HepG2 (cell line): ENCODE results near the gene NFX1. TPM values are rescaled to one million over a fixed set of nuclear protein-coding genes. Genes with fewer than 3 reads are reported as not detected.
A peak's percentile ranks its signal among the peaks of the same experiment; 100 is the strongest.

Experiments
- ATAC-seq: fragments of 200-7000 bp; cut with Tn5 transposase; 3 replicates; pipeline ENCODE4 v1.9.1; 2020; ENCODE audit warnings: mild to moderate bottlenecking, moderate library complexity
- BruUV-seq: library from RNA; stranded (reverse); fragments of 400-500 nt; replicated peaks from 2 replicates; lab custom pipeline; 2021; lab: Mats Ljungman, UMichigan
- CTCF ChIA-PET: fragments of 300-600 bp; formaldehyde crosslinking; extraction: SDS; loops from one replicate; lab custom pipeline; 2021; ENCODE audit warnings: low total read pairs, inconsistent platforms, low intra/inter-chr PET ratio; lab: Yijun Ruan, JAX
- POLR2A ChIA-PET: fragments of 350-600 bp; sonication (Branson Sonifier 250); formaldehyde crosslinking; loops from one replicate; lab custom pipeline; 2020; ENCODE audit warnings: antibody characterized with exemption, inconsistent platforms; lab: Yijun Ruan, JAX
- DNase-seq: peaks from one replicate; pipeline ENCODE4 v3.0.0-alpha.2; 2015; ENCODE audit warnings: low spot score
- FAIRE-seq: peaks from 3 replicates; lab custom pipeline; 2011; peaks lifted over from hg19 to GRCh38; lab: Jason Lieb, UNC
- H2AFZ ChIP-seq: one replicate; pipeline ENCODE4 v1.6.1; 2011; ENCODE audit warnings: low read length, inconsistent platforms
- H3K27ac ChIP-seq: fragments of 300-600 bp; 3 replicates; pipeline ENCODE4 v1.8.0; 2011; ENCODE audit warnings: mixed run types, mild to moderate bottlenecking, mixed read lengths, low read length, inconsistent platforms; ENCODE audit not compliant: insufficient read depth; ENCODE audit errors: extremely low read length
- H3K27me3 ChIP-seq, 2 experiments: fragments of 200-600 bp in 1 of 2; 2 replicates in 1 of 2; 3 replicates in 1 of 2; pipeline versions ENCODE4 v1.6.0 to v1.8.0; 2011; ENCODE audit warnings: low read length in 2 of 2, mild to moderate bottlenecking in 2 of 2, moderate library complexity in 2 of 2, inconsistent platforms in 1 of 2; ENCODE audit not compliant: insufficient read depth in 2 of 2, control insufficient read depth in 1 of 2
- H3K36me3 ChIP-seq, 2 experiments: fragments of 200-600 bp in 1 of 2; replicated peaks in 1 of 2; 2 replicates in 1 of 2; 3 replicates in 1 of 2; pipeline versions ENCODE4 v1.5.1 to v1.8.0; 2011; ENCODE audit warnings: low read length in 2 of 2, inconsistent platforms in 1 of 2; ENCODE audit not compliant: insufficient read depth in 2 of 2, control insufficient read depth in 1 of 2
- H3K4me1 ChIP-seq: 2 replicates; pipeline ENCODE4 v1.5.1; 2012; ENCODE audit warnings: low read length, inconsistent platforms; ENCODE audit not compliant: insufficient read depth
- H3K4me2 ChIP-seq: 2 replicates; pipeline ENCODE4 v1.6.0; 2011; ENCODE audit warnings: low read depth, low read length, inconsistent platforms
- H3K4me3 ChIP-seq, 3 experiments: fragments of 200-600 bp in 1 of 3; sonication (generic), shearing (Covaris generic) in 1 of 3; replicated peaks in 1 of 3; 2 replicates each; pipeline ENCODE4 v1.5.1; 2011 to 2016; ENCODE audit warnings: low read length in 3 of 3, inconsistent platforms in 2 of 3, low read depth in 2 of 3, mild to moderate bottlenecking in 2 of 3, control low read depth in 1 of 3, mixed read lengths in 1 of 3; ENCODE audit not compliant: insufficient read depth in 1 of 3
- H3K79me2 ChIP-seq: one replicate; pipeline ENCODE4 v1.6.1; 2011; ENCODE audit warnings: low read length, inconsistent platforms; ENCODE audit not compliant: insufficient read depth
- H3K9ac ChIP-seq: 2 replicates; pipeline ENCODE4 v1.6.0; 2011; ENCODE audit warnings: mild to moderate bottlenecking, low read depth, low read length, inconsistent platforms; ENCODE audit not compliant: insufficient read depth
- H3K9me3 ChIP-seq: 2 replicates; pipeline ENCODE4 v1.5.1; 2012; ENCODE audit warnings: mild to moderate bottlenecking, low read length
- H4K20me1 ChIP-seq: 2 replicates; pipeline ENCODE4 v1.6.0; 2011; ENCODE audit warnings: inconsistent platforms, mild to moderate bottlenecking, low read length, moderate library complexity; ENCODE audit not compliant: insufficient read depth
- CCDC6 ChIP-seq: sonication (generic); formaldehyde crosslinking; IDR thresholded peaks from 2 replicates; pipeline ENCODE4 v1.8.1; 2022; ENCODE audit warnings: mild to moderate bottlenecking, missing genetic modification reagents, moderate library complexity
- DR1 ChIP-seq: sonication (generic); formaldehyde crosslinking; IDR thresholded peaks from 2 replicates; pipeline ENCODE4 v1.8.0; 2021; ENCODE audit warnings: mild to moderate bottlenecking, missing genetic modification reagents, inconsistent platforms
- ESRRA ChIP-seq: sonication (generic); formaldehyde crosslinking; IDR thresholded peaks from 2 replicates; pipeline ENCODE4 v1.5.1; 2020; ENCODE audit warnings: mild to moderate bottlenecking, low read depth, missing genetic modification reagents
- GATAD1 ChIP-seq: IDR thresholded peaks from 2 replicates; pipeline ENCODE4 v1.6.1; 2016; ENCODE audit warnings: missing genetic modification reagents, missing compliant biosample characterization
- HES4 ChIP-seq: sonication (generic); formaldehyde crosslinking; IDR thresholded peaks from 2 replicates; pipeline ENCODE4 v1.9.0; 2021; ENCODE audit warnings: mild to moderate bottlenecking, missing genetic modification reagents, borderline replicate concordance
- WIZ ChIP-seq: sonication (generic); formaldehyde crosslinking; IDR thresholded peaks from 2 replicates; pipeline ENCODE4 v1.5.1; 2020; ENCODE audit warnings: mild to moderate bottlenecking, missing genetic modification reagents
- ZKSCAN5 ChIP-seq: sonication (generic); formaldehyde crosslinking; IDR thresholded peaks from 2 replicates; pipeline ENCODE4 v1.5.1; 2020; ENCODE audit warnings: mild to moderate bottlenecking, missing genetic modification reagents
- ZNF468 ChIP-seq: sonication (generic); formaldehyde crosslinking; IDR thresholded peaks from 2 replicates; pipeline ENCODE4 v1.8.0; 2022; ENCODE audit warnings: mild to moderate bottlenecking, moderate library complexity, missing genetic modification reagents
- ZNF501 ChIP-seq: sonication (generic); formaldehyde crosslinking; IDR thresholded peaks from 2 replicates; pipeline ENCODE4 v1.5.1; 2020; ENCODE audit warnings: mild to moderate bottlenecking, moderate library complexity, missing genetic modification reagents
- ZNF546 ChIP-seq: sonication (generic); formaldehyde crosslinking; conservative IDR thresholded peaks from 2 replicates; pipeline ENCODE4 v1.8.1; 2023; ENCODE audit warnings: mild to moderate bottlenecking, missing genetic modification reagents
- ZNF569 ChIP-seq: sonication (generic); formaldehyde crosslinking; IDR thresholded peaks from 2 replicates; pipeline ENCODE4 v1.5.0; 2020; ENCODE audit warnings: mild to moderate bottlenecking, missing genetic modification reagents, moderate library complexity, borderline replicate concordance
- ZNF891 ChIP-seq: sonication (generic); formaldehyde crosslinking; IDR thresholded peaks from 2 replicates; pipeline ENCODE4 v1.5.0; 2020; ENCODE audit warnings: mild to moderate bottlenecking, missing genetic modification reagents
- WGBS: methylation state at CpG from one replicate; pipeline ENCODE4 v1.1.6; 2017; ENCODE audit warnings: low lambda C conversion rate; 5-methylcytosine and 5-hydroxymethylcytosine counted together
- in situ Hi-C: cut with HindIII; loops from 2 replicates; pipeline ENCODE4 v1.10.0; 2017; ENCODE audit warnings: low pct_unique_long_range_greater_than_20kb; ENCODE audit not compliant: extremely low pct_ligation_motif_present
- intact Hi-C: fragments of 100-400 bp; cut with micrococcal nuclease; formaldehyde crosslinking; loops from one replicate; pipeline ENCODE4 v1.10.0; 2022; ENCODE audit not compliant: unreplicated experiment
- polyA plus RNA-seq, 8 experiments: library from polyadenylated mRNA; depleted of rRNA in 3 of 8; stranded (reverse) in 7 of 8; unstranded in 1 of 8; fragments of >200 nt; fragmentation: Illumina TruSeq in 4 of 8; extraction: Trizol in 4 of 8; gene quantifications; 2 replicates each; pipeline versions ENCODE4 v1.2.1 to v1.2.3, GENCODE V29; 2011 to 2016; ENCODE audit warnings: low read depth in 4 of 8, missing spikeins in 1 of 8, mixed read lengths in 1 of 8; ENCODE audit not compliant: insufficient read depth in 1 of 8
- total RNA-seq, 5 experiments: library from RNA; depleted of rRNA; stranded (reverse); fragments of >200 nt; fragmentation: Illumina TruSeq; extraction: Trizol; gene quantifications; 2 replicates each; pipeline ENCODE4 v1.2.3, GENCODE V29; 2016; ENCODE audit warnings: low read depth in 1 of 5
- TF ChIP-seq, protein P1 (sequence below): IDR thresholded peaks from 2 replicates; pipeline ENCODE4 v1.6.1; 2012; ENCODE audit warnings: inconsistent platforms
- TF ChIP-seq, protein P2 (sequence below): sonication (generic); formaldehyde crosslinking; IDR thresholded peaks from 2 replicates; pipeline ENCODE4 v1.5.0; 2020; ENCODE audit warnings: missing genetic modification reagents, mild to moderate bottlenecking, borderline replicate concordance
- TF ChIP-seq, protein P3 (sequence below): IDR thresholded peaks from 2 replicates; pipeline ENCODE4 v1.6.1; 2016; ENCODE audit warnings: missing compliant biosample characterization, missing genetic modification reagents, borderline replicate concordance

Gene NFX1
- total and polyA plus RNA-seq, 2 of the 13 experiments (the other 11 are each of a cell fraction or from before 2014, with no cell fraction given) = 23.9 to 27.5 TPM

DNA sequence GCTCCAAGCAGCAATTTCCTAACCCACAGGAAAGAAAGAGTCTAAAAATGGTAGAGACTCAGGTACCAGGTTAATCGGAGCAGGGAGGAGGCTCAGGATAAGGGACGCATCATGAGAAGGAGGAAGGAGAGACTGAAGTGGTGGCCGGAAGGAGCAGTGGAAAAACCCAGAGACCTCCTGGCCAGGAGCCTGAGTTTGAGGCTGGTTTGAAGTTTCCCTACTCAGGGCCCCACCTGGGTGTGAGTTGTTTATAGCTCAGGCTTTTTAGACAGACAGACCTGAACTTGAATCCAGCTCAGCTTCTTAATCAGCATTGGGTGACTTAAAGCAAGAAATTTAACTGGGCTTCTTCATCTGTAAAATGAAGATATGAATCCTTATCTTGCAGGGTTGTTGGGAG is 124.0 kb downstream of the NFX1 start:
- H3K4me3 ChIP-seq = no peak overlapping the region
- H3K4me2 ChIP-seq = peak overlapping the region; percentile 51; the same call in 1 of the 2 replicates
- H3K27ac ChIP-seq = no peak overlapping the region
- H3K79me2 ChIP-seq = no peaks in the 10 kb centered on the region
- no peak overlapping the region for H3K9ac ChIP-seq
- no TSS peak for BruUV-seq
- ChIA-PET POLR2A (interaction anchor here (2.4 to 3.0 kb wide), 2 partner anchors 11 to 59 kb away, joined by 14 to 16 read pairs; partner anchors contain the start of gene NOL6), CTCF (interaction anchor here (1.8 kb wide), 1 partner anchor 40 kb away, joined by 5 read pairs; no protein-coding TSS in a partner anchor)
- 28% methylated on average over 3 of the region's 3 CpGs for WGBS
- ATAC-seq (no peak), FAIRE-seq (no peak), DNase-seq (no peak)
- intact Hi-C loops (loop anchor here (2.0 kb wide), 1 partner anchor 39 kb away; no protein-coding TSS in a partner anchor), in situ Hi-C loops (no loop called here)
- H3K9me3 ChIP-seq = no peaks in the 10 kb centered on the region
- no peaks in the 10 kb centered on the region for H3K36me3 ChIP-seq
- peaks cover 3 to 55% of the 10 kb centered on the region in 2 experiments; a peak in 4 of 5 replicates for H3K27me3 ChIP-seq
- peaks cover 50% of the 10 kb centered on the region for H3K4me1 ChIP-seq
- TF ChIP-seq HES4 (CRISPR knock-in tag) (no peak), CCDC6 (CRISPR knock-in tag) (no peak), ESRRA (CRISPR knock-in tag) (no peak)
- TF ChIP-seq, protein P1, sequence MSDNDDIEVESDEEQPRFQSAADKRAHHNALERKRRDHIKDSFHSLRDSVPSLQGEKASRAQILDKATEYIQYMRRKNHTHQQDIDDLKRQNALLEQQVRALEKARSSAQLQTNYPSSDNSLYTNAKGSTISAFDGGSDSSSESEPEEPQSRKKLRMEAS = no peak
- TF ChIP-seq, protein P2, sequence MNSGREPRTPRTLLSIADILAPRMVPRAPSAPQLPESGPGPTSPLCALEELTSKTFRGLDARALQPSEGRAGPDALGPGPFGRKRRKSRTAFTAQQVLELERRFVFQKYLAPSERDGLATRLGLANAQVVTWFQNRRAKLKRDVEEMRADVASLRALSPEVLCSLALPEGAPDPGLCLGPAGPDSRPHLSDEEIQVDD (CRISPR knock-in tag) = no peak
- no peaks in the 10 kb centered on the region for H4K20me1 ChIP-seq
- H2AFZ ChIP-seq = no peak overlapping the region

DNA sequence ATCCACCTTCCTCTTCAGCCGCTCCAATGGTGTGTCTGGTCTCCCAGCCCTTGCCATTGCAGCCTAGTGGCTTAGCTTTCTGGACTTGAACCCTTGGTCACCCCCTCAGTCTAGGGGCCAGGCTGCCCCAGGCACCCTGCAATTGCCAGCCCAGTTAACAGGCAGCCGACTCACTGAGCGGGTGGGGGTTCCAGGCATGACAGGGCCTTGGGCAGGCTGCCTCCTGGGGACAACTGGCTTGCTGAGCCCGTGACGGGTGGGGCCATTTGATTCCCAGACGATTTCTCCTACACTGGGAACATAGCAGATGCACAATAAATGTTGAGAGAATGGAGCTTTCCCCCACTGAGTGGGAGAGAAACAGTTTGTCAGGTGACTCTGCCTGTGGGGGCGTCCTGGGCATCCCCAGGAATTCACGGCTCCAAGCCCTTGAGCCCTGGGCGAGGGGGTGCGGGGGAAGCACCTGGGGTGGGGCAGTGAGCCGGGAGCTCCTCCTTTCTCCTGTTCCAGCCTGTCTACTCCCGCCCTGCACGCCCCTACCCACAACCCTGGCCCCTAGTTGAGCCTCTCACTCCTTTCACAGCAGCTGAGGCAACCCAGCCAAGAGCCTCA is 124.7 kb downstream of the NFX1 start:
- in situ Hi-C loops = no loop called here
- 7% methylated on average over 3 of the region's 13 CpGs for WGBS
- ChIA-PET POLR2A (interaction anchor here (0.8 to 3.0 kb wide), 13 partner anchors 12 to 151 kb away, joined by 3 to 18 read pairs (median 6); partner anchors contain the start of genes AQP3, BAG1, CHMP5 and NFX1), CTCF (interaction anchor here (1.7 to 1.8 kb wide), 2 partner anchors 11 to 41 kb away, joined by 5 to 12 read pairs; no protein-coding TSS in a partner anchor)
- Histone ChIP-seq H3K9me3 (no peaks in the 10 kb centered on the region), H4K20me1 (no peaks in the 10 kb centered on the region), H3K36me3 (no peaks in the 10 kb centered on the region), H3K4me1 (peaks cover 56% of the 10 kb centered on the region), H3K4me3 (peak overlapping the region in 1 of 3 experiments; percentile 42; a peak in 1 of 6 replicates), H3K79me2 (no peaks in the 10 kb centered on the region), H2AFZ (no peak overlapping the region), H3K9ac (no peak overlapping the region), H3K27ac (no peak overlapping the region), H3K4me2 (peak overlapping the region; percentile 51), H3K27me3 (peaks cover 3 to 58% of the 10 kb centered on the region in 2 experiments; a peak in 4 of 5 replicates)
- intact Hi-C loops = loop anchor here (2.0 to 5.0 kb wide), 2 partner anchors 38 to 52 kb away; no protein-coding TSS in a partner anchor
- no peak for FAIRE-seq
- BruUV-seq = no TSS peak
- no peak for ATAC-seq
- no peak for DNase-seq
- TF ChIP-seq ZNF569 (CRISPR knock-in tag) (0 out of 2 replicates have a peak, but pooled peaks have one; percentile 17), WIZ (0 out of 2 replicates have a peak, but pooled peaks have one; percentile 19), ZNF546 (CRISPR knock-in tag) (0 out of 2 replicates have a peak, but pooled peaks have one; percentile 15), ZNF891 (CRISPR knock-in tag) (peak; percentile 8; the same call in 1 of the 2 replicates), GATAD1 (CRISPR knock-in tag) (no peak), ZNF501 (no peak), DR1 (CRISPR knock-in tag) (no peak), ZNF468 (no peak), ZKSCAN5 (CRISPR knock-in tag) (no peak)
- TF ChIP-seq, protein P3, sequence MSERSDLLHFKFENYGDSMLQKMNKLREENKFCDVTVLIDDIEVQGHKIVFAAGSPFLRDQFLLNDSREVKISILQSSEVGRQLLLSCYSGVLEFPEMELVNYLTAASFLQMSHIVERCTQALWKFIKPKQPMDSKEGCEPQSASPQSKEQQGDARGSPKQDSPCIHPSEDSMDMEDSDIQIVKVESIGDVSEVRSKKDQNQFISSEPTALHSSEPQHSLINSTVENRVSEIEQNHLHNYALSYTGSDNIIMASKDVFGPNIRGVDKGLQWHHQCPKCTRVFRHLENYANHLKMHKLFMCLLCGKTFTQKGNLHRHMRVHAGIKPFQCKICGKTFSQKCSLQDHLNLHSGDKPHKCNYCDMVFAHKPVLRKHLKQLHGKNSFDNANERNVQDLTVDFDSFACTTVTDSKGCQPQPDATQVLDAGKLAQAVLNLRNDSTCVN (CRISPR knock-in tag) = no peak
